GM21786 (cell line): Measurements from ENCODE around the gene RASA3.
"Not testable (repeated sequence)": the region's sequence is repeated elsewhere in the genome, so short reads cannot be mapped to it uniquely, and the experiment has no call there.

ENCODE experiments used
- ATAC-seq: cut with Tn5 transposase; IDR thresholded peaks from one replicate; pipeline ENCODE4 v1.9.1; 2021; ENCODE audit not compliant: unreplicated experiment

RASA3 gene

DNA sequence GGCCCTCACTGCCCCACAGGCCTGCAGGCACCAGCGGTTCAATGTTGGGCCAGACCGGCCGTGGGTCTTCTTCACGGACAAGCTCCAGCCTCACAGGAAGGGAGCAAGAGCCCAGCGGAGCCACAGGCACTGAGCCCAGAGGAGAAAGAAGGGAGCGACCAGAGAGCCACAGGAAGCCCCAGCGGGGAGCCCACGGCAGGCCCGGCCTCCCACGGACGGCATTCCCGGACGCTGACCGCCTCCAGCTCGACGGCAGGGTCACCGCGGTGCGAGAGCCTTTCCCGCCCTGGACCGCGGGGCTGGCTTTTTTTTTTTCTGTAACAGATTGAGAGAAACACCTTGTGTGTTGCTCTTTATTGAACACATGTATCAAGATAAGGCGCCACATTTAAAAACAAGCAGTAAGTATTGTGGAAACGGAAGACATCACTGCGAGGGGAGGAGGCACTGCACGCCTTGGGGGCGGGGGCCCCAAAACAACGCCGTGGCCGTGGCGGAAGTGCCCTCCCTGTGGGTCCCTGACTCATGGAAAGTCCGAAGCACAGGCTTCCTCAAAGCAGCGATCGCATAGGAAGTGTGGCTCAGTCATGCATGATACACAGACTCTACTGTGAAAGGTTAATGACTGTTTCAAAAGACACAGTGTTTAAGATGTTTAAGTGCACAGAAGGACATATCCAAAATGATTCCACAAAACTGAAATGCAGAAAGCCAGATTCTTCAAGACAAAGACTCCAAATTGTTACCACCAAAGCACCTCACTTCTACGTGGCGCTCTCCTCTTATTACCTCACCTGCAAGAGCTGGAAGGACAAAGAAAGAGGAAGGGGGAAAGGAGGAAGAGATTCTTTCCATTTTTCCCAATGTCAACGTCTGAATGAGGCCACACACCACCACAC lies 3.5 kb downstream of the RASA3 start:
- ATAC-seq, result peak; percentile 64

GRCh38 chr13:114128348-114128623 lies 4.1 kb downstream of the RASA3 start:
- ATAC-seq, result no peak

DNA sequence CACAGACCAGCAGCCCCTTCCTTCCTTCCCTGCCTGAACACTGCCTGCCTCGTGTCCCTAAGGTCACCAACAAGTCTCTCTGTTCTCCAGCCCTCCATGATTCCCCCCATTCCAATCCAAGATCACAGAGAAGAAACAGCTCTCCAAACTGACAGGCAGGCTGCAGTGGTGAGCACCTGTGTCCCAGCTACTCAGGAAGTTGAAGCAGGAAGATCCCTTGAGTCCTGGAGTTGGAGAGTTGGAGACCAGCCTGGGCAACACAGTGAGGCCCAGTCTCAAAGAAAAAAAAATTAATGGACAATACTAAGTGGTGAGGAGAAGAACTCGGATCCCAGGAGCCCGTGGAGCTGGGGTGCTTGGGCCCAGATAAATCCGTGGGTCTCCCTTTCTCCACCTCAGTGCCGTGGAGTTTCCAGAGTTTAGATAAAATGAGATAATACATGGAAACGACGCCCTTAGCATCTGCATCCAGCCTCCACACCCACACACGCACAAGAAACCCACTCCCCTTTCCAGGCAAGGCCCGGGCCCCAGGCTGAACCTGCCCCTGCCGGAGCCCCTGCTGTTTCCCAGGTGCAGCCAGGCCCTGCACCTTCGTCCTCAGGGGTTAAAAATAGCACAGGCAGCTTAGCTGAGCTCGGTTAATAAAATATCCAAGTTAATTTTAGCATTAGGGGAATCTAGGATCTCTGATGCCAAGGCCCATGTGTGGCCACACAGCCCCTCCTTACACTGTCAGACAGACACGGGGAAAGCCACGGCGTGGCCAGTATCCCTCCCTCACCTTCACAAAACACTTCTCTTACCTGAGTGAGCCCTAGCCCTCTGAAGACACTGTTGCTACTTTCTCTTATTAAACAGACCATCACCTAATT lies 4.7 kb downstream of the RASA3 start:
- no peak for ATAC-seq

DNA sequence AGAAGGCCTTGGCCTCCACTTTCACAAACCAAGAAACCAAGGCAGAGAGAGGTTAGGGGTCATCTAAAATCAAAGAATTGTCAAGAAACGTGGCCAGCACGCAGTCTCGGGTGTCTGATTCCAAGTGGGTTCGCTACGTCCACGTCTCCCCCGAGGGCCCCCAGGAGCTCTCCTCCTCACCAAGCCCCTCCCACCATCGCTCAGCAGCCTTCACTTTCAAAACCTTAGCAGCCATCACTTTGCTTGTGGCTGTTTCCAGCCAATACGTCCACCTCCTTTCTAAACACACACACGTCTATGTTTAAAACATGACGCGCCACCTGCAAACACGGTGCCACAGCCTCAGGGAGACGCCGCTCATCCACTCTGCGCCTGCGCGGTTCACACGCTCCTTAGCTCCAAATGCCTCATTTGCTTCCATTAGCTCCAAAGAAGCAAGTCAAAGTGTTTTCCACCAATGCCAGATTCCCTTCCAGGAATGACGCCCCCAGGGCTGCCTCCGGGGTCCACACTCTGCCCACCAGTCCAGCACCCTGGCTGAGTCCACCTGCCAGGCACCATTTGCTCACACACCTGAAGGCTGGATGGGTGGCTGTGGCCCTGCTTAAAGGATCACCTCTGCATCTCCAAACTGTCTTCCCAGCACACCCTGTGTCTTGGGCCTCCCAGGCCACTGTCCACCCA lies 5.5 kb downstream of the RASA3 start:
- ATAC-seq, result no peak

DNA sequence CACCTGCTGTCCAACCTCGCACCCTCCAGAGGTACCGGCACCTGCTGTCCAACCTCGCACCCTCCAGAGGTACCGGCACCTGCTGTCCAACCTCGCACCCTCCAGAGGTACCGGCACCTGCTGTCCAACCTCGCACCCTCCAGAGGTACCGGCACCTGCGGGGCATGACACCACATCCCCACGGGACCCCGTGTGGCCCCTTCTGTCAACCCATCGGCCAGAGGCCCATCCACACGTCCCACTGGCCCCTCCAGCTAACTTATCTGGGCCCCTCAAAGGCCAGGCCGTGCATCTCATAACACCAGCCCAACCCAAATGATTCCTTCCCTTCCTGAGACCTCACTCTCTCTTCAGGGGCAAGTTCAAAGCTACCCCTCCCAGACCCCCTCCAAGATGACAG lies 6.3 kb downstream of the RASA3 start:
- ATAC-seq, result not testable (repeated sequence)

- no peak for ATAC-seq
These were observed 6.8 kb downstream of the RASA3 start for GRCh38 chr13:114125589-114125988.

- no peak for ATAC-seq
These were observed 7.5 kb downstream of the RASA3 start for GRCh38 chr13:114124921-114125320.

GRCh38 chr13:114124431-114124830 lies 8.0 kb downstream of the RASA3 start:
- ATAC-seq, result no peak

DNA sequence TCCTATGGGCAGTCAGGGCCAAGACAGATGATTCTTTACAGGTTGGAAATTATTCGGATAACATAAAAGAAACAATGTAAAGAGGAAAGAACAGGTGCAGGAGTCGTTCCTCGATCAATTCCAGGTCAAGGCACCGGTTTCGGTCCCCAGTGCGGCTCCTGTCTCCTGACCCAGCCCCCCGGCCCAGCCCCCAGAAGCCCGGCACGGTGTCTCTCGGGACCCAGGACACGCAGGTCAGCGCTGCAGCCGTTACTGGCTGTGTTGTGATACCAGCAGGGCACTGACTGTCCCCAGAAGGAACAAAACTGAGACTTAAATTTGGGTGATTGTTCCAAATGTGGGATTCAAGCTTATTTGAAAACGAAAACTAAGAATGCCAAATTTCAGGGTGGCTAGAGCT lies 8.5 kb downstream of the RASA3 start:
- ATAC-seq, result no peak

- ATAC-seq, result no peak
These were observed 9.0 kb downstream of the RASA3 start for GRCh38 chr13:114123448-114123847.

- ATAC-seq, result no peak
These were observed 9.7 kb downstream of the RASA3 start for GRCh38 chr13:114122591-114123211.

DNA sequence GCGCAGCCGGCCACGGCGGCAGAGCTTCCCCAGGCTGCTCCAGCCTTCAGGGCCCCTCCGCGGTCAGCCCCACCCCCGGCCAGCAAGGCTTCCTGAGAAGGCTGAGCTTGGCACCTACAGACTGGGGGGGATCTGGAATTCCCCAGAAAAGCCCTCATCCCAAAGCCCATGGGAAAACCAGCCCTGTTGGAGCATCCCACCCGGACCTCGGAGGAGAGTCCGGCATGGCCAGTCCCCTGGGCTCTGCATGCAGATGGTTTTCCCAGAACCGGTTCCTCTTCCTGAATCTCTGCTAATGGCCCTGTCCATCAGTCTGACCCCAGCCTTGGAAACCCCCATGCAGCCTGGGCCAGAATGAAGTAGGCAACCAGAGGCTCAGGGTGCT lies 10.3 kb downstream of the RASA3 start:
- ATAC-seq, result no peak

DNA sequence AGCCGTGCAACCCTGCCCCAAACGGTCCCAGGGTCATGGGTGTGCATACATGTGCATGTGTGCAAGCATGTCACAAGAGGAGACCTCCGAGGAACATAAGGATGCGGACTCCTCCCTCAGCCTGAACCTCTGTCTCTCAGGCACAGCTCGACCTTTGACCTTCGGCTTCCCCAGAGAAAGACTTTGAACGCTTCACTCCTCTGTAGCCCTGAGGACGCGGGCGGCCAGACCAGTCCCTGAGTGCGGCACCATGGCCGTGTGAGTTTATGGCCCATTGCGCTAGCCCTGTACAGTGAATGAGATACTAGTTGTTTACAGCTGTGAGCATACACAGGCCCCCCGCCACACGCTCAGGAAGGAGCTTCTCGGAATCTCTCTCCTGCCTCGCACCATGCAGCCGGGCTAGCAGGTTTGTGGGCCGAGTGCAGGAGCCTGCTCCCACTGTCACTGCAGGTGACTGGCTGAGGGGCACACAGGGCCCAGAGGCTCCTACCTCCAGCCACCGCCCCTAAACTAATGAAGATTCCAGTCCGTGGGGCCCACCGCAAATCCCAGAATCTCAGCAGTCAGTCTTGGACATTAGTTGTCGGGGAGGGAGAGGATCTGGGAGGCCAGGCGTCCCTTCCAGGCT lies 10.8 kb downstream of the RASA3 start:
- no peak for ATAC-seq

DNA sequence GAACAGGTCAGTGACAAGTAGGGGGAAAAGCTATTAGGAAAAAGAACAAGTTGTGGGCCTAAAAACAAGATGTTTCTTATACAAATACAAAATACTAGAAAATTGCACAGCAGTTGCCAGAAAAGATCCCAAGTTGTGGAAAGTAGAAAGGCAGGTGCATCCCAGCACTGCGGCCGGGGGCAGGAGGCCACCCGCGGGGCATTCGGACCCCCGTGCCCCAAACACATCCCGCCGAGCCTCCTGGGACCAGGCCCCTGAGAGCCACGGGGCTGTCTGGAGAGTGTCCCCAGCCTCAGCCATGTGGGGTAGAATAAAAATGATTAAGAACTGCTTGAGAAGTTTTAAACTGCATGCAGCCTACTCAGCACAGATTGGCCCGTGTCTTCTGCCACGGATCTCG lies 11.4 kb downstream of the RASA3 start:
- no peak for ATAC-seq

DNA sequence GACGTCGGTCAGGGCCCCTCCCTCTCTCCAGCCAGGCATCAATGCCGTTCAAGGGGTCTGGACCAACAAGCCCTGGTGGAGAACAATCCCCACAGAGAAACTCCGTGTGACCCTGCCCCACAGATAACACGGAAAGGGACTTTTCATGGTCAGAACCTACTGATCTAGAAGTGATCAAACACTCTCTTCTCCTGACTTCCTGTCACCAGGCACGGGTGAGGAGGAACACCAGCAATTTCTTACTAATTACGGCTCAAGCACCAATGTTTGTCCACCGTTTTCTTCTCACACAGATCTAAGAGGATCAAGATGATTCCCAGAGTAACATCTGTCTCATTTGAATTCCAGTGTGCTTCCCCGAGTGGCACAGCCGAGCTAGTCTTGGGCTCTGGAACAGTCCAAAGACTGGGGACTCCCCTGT lies 11.8 kb downstream of the RASA3 start:
- no peak for ATAC-seq

DNA sequence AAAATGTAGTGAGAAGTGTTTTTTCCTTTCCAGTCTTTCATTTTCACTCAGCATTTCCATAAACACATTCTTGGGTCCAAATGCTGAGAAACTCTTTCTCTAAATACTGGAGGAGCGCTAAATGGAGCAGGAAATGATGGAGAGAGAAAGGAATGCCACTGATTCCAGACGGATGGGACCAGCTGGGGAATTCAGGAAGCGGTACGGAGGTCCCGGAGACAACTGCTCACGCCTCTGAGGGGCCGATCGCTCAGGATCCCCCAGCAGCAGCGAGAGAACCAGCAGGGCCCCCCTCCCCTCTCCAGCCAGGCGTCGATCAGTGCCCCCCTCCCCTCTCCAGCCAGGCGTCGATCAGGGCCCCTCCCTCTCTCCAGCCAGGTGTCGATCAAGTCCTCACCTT lies 13.2 kb downstream of the RASA3 start:
- no peak for ATAC-seq

GRCh38 chr13:114118511-114119123 lies 13.8 kb downstream of the RASA3 start:
- ATAC-seq, result no peak

DNA sequence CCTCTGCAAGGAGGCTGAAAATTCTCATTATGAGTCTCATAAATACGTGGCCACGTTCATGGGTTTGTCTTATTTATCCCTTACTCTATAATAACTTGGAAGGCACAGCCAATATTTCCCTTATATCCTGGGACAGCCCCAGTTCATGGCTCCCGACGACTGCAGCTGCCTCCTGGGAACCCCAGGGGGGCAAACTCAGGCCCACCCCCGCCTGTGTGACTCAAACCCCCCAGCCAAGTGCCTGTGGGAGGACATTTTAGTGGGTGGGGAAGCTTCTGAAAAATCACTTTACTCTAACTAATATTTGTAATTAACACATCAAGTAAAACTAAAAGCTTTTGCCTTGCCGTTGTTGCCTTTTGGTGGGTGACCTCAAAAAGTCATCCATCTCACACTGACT lies 14.3 kb downstream of the RASA3 start:
- ATAC-seq, result no peak

GRCh38 chr13:114117341-114117874 lies 15.0 kb downstream of the RASA3 start:
- not testable (repeated sequence) for ATAC-seq

DNA sequence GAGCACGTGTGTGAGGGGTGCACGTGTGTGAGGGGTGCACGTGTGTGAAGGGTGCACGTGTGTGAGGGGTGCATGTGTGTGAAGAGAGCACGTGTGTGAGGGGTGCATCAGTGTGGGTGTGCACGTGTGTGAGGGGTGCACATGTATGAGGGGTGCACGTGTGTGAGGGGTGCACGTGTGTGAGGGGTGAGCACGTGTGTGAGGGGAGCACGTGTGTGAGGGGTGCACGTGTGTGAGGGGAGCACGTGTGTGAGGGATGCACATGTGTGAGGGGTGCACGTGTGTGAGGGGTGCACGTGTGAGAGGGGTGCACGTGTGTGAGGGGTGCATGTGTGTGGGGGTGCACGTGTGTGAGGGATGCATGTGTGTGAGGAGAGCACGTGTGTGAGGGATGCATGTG lies 15.7 kb downstream of the RASA3 start:
- no peak for ATAC-seq
